ENCODE measurements around the gene KRT13. TPM values are rescaled to one million over a fixed set of nuclear protein-coding genes. Genes with fewer than 3 reads are reported as not detected.

KRT13 gene
- total and polyA plus RNA-seq, 9 of the 15 experiments (the other 6 are each of a cell fraction or from before 2014, with no cell fraction given): 0.11 to 1.1 (median 0.24) TPM; not detected in 3

GRCh38 chr17:41504246-41504977 is 1.0 kb downstream of the KRT13 start:
- FAIRE-seq (no peak), ATAC-seq (no peak), DNase-seq (ENCODE audit: extremely low read depth in 1 of 4, low spot score in 3 of 4) (no peak)
- Histone ChIP-seq H3K9me1 (ENCODE audit: control insufficient read depth, insufficient read depth, low read length) (no peaks in the 10 kb centered on the region), H3K9me3 (replicated peaks; ENCODE audit: control insufficient read depth, insufficient read depth, low read depth, low read length) (no peaks in the 10 kb centered on the region), H3K79me2 (ENCODE audit: control insufficient read depth, insufficient read depth, low read length) (no peaks in the 10 kb centered on the region), H3K4me1 (replicated peaks in 1 of 2; ENCODE audit: control insufficient read depth in 2 of 2, insufficient read depth in 2 of 2, low read length in 2 of 2) (peaks cover 38 to 50% of the 10 kb centered on the region in 2 experiments), H3K27me3 (ENCODE audit: control insufficient read depth in 2 of 2, insufficient read depth in 2 of 2, low read length in 2 of 2) (no peaks in the 10 kb centered on the region), H3K4me3 (no peak overlapping the region), H3K9ac (ENCODE audit: insufficient read depth in 1 of 2, low read depth in 2 of 2, low read length in 2 of 2) (no peak overlapping the region; a peak in 1 of 4 replicates), H3K27ac (ENCODE audit: extremely low read depth, low read depth, low read length) (no peak overlapping the region), H2AFZ (ENCODE audit: low read depth, low read length) (no peak overlapping the region), H4K20me1 (replicated peaks; ENCODE audit: control insufficient read depth, insufficient read depth, low read length) (no peaks in the 10 kb centered on the region), H3K36me3 (ENCODE audit: control insufficient read depth, insufficient read depth, low read length) (no peaks in the 10 kb centered on the region; the same call in 2 of the 3 replicates), H3K4me2 (ENCODE audit: insufficient read depth, low read length) (no peak overlapping the region)
- intact Hi-C loops (cut with micrococcal nuclease): no loop called here
- ChIA-PET POLR2A (interaction anchor here (0.8 to 1.2 kb wide), 3 partner anchors 9 to 174 kb away, joined by 3 read pairs; no protein-coding TSS in a partner anchor), CTCF (ENCODE audit: low intra/inter-chr PET ratio) (no interaction called here)
- 50% methylated on average over 8 of the region's 8 CpGs for WGBS (ENCODE audit: insufficient coverage, low coverage, missing lambda C conversion rate)
- in situ Hi-C loops (cut with MboI): no loop called here
- TF ChIP-seq HNRNPK (IDR thresholded peaks at IDR 0.05; ENCODE audit: low read depth, low read length, poor library complexity, severe bottlenecking) (no peak), HNRNPH1 (optimal IDR thresholded peaks at IDR 0.05; ENCODE audit: low read depth, low read length) (no peak), ATF7 (IDR thresholded peaks at IDR 0.05) (no peak), KLF1 (tag; IDR thresholded peaks at IDR 0.05) (no peak), CEBPB (tag; IDR thresholded peaks at IDR 0.05) (no peak), TARDBP (IDR thresholded peaks at IDR 0.05) (no peak), SIN3B (IDR thresholded peaks at IDR 0.05; ENCODE audit: low read depth) (no peak), TBP (optimal IDR thresholded peaks at IDR 0.05; ENCODE audit: low read depth, low read length) (no peak), GTF3C2 (IDR thresholded peaks at IDR 0.05; ENCODE audit: borderline replicate concordance, extremely low read depth, insufficient read length) (no peak), NR2F6 (CRISPR knock-in tag; IDR thresholded peaks at IDR 0.05) (no peak), PURB (CRISPR knock-in tag; IDR thresholded peaks at IDR 0.05; ENCODE audit: low read depth) (no peak), ZNF445 (CRISPR knock-in tag; IDR thresholded peaks at IDR 0.05; ENCODE audit: low read depth) (no peak)
- BruUV-seq (replicated peaks): no TSS peak
